ENCODE data around the gene ZDHHC11B.
"Not testable (repeated sequence)": the region's sequence is repeated elsewhere in the genome, so short reads cannot be mapped to it uniquely, and the experiment has no call there.

- TF ChIP-seq, protein P1, sequence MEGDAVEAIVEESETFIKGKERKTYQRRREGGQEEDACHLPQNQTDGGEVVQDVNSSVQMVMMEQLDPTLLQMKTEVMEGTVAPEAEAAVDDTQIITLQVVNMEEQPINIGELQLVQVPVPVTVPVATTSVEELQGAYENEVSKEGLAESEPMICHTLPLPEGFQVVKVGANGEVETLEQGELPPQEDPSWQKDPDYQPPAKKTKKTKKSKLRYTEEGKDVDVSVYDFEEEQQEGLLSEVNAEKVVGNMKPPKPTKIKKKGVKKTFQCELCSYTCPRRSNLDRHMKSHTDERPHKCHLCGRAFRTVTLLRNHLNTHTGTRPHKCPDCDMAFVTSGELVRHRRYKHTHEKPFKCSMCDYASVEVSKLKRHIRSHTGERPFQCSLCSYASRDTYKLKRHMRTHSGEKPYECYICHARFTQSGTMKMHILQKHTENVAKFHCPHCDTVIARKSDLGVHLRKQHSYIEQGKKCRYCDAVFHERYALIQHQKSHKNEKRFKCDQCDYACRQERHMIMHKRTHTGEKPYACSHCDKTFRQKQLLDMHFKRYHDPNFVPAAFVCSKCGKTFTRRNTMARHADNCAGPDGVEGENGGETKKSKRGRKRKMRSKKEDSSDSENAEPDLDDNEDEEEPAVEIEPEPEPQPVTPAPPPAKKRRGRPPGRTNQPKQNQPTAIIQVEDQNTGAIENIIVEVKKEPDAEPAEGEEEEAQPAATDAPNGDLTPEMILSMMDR (IDR thresholded peaks at IDR 0.05), result not testable (repeated sequence)
- TF ChIP-seq POLR2A (IDR thresholded peaks at IDR 0.05), result not testable (repeated sequence)
Observed at GRCh38 chr5:680118-680795, 104.3 kb downstream of the ZDHHC11B start.
